Measurements from ENCODE around the gene FCHSD2.
A peak's percentile ranks its signal among the peaks of the same experiment; 100 is the strongest.
"Not testable (repeated sequence)": the region's sequence is repeated elsewhere in the genome, so short reads cannot be mapped to it uniquely, and the experiment has no call there.

The FCHSD2 gene

GRCh38 chr11:72826191-72826941, 315.8 kb downstream of the FCHSD2 start:
- no peak for DNase-seq (ENCODE audit: low read depth in 2 of 3, low spot score in 2 of 3)

GRCh38 chr11:72825661-72826060, 316.5 kb downstream of the FCHSD2 start:
- DNase-seq (ENCODE audit: low read depth in 2 of 3, low spot score in 2 of 3), result no peak

DNA sequence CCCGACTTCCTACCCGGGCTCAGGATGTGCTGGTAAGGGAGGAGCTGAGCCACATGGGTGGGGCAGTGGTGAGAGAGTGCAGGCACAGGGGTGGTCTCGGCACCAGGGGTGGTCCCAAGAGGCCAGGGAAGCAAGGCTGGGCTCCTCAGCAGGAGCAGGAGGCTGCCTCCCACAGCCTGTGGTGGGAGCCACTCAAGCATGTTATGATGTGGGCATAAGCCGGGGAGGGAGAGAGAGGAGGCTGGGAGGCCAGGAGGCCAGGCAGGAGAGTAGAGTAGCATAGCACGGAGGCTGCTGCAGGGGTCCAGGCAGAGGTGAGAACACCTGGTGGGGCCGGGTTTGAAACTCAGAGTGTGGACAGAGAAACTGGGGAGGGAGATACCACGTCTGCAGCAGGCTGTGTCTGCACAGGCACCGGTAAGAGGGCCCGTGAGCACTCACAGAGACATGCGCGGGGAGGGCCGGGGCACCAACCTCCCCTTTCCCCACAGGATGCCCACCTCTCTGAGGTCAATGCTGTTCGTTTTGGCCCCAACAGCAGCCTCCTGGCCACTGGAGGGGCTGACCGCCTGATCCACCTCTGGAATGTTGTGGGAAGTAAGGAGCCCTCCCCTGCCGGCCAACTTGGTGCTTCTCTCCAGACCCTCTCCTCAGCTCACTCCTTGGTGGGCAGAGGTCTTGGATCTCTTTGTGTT, 317.2 kb downstream of the FCHSD2 start:
- DNase-seq (ENCODE audit: low read depth in 2 of 3, low spot score in 2 of 3), result no peak

GRCh38 chr11:72824020-72824419, 318.1 kb downstream of the FCHSD2 start:
- DNase-seq (ENCODE audit: low read depth in 2 of 3, low spot score in 2 of 3), result no peak

DNA sequence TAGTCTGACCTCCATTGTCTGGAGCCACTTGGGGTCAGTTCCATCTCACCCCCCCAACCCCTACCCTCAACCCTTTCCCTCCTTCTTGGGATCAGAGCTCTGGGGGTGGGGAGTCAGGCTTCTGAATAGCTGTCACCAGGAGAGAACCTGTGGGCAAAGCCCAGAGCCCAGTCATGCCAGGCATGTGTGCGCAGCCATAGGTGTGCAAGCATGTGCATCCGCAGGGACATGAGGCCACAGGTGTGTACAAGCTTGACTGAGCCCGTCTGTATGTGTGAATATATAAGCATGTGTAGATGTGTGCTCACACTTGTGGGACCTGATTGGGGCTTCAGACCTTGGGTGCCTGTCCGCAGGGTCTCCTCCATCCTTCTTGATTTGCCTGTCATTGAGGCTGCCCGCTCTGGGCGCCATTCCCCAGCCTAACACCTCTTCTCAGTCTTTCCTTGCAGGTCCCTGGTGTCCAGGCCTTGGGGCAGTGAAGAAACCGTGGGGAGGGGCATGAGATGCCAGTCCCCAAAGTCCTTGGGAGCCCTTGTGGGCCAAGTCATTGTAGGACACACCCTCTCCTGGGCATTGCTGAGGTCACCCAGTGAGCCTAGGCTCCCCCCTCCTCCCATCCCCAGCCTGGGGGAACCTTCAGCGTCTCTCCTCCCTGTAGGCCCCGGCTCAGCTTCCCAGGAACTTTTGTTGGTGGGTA, 318.9 kb downstream of the FCHSD2 start:
- no peak for DNase-seq (ENCODE audit: low read depth in 2 of 3, low spot score in 2 of 3)

- peak; percentile 33 to 82 (median 78) for DNase-seq (ENCODE audit: low read depth in 2 of 3, low spot score in 2 of 3)
These were observed 320.0 kb downstream of the FCHSD2 start for GRCh38 chr11:72821920-72822799.

- no peak for DNase-seq (ENCODE audit: low read depth in 2 of 3, low spot score in 2 of 3)
These were observed 320.7 kb downstream of the FCHSD2 start for GRCh38 chr11:72821221-72821919.

DNA sequence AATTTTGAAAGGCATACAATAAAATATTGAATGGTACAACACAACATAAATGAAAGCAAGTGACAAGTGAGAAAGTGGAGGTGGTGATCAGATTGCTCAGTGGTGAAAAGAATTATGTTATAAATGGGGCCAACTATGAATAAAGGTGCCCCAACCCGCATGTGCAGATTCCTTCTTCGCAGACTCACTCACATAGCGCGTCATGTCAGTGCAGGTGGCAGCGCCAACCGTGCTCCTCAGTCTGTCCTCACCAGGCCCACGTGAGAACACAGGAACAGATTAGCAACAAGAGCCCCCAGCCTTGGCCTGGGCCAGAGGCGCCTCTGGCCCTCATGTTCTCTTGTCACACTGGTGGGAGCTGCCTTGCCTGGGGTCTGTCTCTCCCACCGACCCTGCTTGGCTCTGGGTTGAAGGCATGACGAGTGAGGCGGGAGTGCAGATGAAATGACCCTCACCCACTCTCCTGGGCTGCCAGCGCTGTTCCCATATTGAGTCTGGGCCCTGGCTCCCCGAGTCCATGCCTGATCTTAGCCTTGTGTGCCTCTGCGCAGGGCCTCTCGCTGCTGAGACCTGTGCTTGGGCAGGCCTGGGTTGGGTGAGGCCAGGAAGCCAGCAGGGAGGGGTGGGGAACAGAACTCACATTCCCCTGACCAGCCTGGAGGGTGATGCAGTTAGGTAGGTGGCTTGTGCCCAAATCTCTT, 321.5 kb downstream of the FCHSD2 start:
- no peak for DNase-seq (ENCODE audit: low read depth in 2 of 3, low spot score in 2 of 3)

GRCh38 chr11:72818971-72819370, 323.1 kb downstream of the FCHSD2 start:
- DNase-seq (ENCODE audit: low read depth in 2 of 3, low spot score in 2 of 3), result no peak

GRCh38 chr11:72817966-72818365, 324.2 kb downstream of the FCHSD2 start:
- DNase-seq (ENCODE audit: low read depth in 2 of 3, low spot score in 2 of 3), result no peak

- DNase-seq (ENCODE audit: low read depth in 2 of 3, low spot score in 2 of 3), result no peak
These were observed 325.6 kb downstream of the FCHSD2 start for GRCh38 chr11:72816404-72816990.

- DNase-seq (ENCODE audit: low read depth in 2 of 3, low spot score in 2 of 3), result no peak
These were observed 327.0 kb downstream of the FCHSD2 start for GRCh38 chr11:72815110-72815618.

GRCh38 chr11:72814286-72815109, 327.6 kb downstream of the FCHSD2 start, which contains the start of gene ATG16L2:
TSS of gene ATG16L2 (plus strand) at chr11:72814411. CDS start at chr11:72814446, 35 bp downstream.
- DNase-seq (ENCODE audit: low read depth in 2 of 3, low spot score in 2 of 3), result peak; percentile 35 to 87 (median 61)

- peak in 2 of 3 experiments; percentile 73 to 88 for DNase-seq (ENCODE audit: low read depth in 2 of 3, low spot score in 2 of 3)
These were observed 328.3 kb downstream of the FCHSD2 start for GRCh38 chr11:72813740-72814285.

- peak; percentile 54 to 68 (median 65) for DNase-seq (ENCODE audit: low read depth in 2 of 3, low spot score in 2 of 3)
These were observed 329.0 kb downstream of the FCHSD2 start for GRCh38 chr11:72812967-72813739.

DNA sequence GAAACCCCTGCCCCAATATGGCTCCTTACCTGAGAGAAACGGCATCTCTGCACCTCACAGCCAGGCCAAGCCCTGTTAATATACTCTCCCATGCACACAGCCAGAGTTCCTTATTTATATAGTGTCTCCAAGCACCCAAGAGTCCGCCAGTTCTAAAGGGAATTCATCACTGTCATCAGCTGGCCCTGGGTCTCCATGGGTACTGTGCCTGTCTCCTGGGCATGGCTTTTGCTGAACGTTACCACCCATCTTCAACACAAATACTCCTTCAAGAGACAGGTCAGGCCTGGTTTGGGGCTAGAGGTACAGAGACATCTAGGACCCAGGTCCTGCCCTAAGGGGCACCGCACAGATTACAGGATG, 329.5 kb downstream of the FCHSD2 start:
- no peak for DNase-seq (ENCODE audit: low read depth in 2 of 3, low spot score in 2 of 3)

- DNase-seq (ENCODE audit: low read depth in 2 of 3, low spot score in 2 of 3), result not testable (repeated sequence)
These were observed 330.4 kb downstream of the FCHSD2 start for GRCh38 chr11:72811686-72812085.
